Measurements from ENCODE around the gene FTH1.

The FTH1 gene

DNA sequence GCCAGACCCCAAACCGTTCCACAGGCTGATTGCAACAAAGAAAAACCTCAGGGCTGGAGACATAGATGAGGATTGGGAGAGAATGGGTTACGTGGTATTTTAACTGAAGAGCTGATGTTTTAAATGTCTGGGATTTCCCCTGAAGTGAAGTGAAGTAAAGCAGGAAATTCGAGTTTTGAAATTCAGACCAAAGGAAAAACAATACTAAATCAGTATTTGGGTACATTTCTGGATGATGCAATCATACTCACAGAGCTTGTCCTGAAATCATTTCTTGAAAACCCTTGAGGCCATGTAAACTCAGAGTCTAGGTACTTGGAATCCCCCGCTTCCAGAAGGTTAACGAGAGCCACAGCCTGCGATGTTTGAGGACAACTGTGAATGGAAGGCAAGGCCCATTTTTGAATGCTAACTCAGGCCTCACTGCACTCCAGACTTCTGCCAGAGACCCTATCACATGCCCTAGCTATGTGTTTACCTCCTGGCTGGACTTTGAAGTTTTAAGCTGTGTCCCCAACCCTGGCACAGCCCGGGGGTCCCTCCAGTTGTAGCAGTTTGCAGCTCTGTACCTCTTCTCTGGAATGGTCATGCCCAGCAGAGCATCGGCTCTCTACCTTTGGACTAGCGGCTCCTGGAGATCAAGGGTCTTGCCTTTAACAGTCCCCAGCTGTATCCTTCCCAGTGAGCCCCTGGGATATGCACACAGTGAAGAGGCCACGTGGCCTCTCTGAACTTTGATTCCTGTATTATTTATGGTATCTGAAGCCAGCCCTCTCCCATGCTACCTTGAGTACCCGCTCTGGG, 5.4 kb upstream of the FTH1 start:
- Histone ChIP-seq H3K4me1 (ENCODE audit: insufficient read depth, insufficient read length) (peaks cover 25% of the 10 kb centered on the region), H3K9ac (ENCODE audit: insufficient read length, low read depth) (peak overlapping the region; percentile 34), H3K27me3 (ENCODE audit: insufficient read depth, insufficient read length) (peaks cover 4% of the 10 kb centered on the region), H3K4me3 (ENCODE audit: insufficient read length, low read depth) (no peak overlapping the region), H3K9me3 (ENCODE audit: insufficient read depth, low read length) (no peaks in the 10 kb centered on the region), H3K36me3 (ENCODE audit: insufficient read depth, insufficient read length, low read length) (no peaks in the 10 kb centered on the region)
- DNase-seq (ENCODE audit: low read depth, low spot score), result no peak
- TF ChIP-seq ZNF274 (IDR thresholded peaks at IDR 0.05; ENCODE audit: low read depth, low read length), result no peak
- TF ChIP-seq SUZ12 (IDR thresholded peaks at IDR 0.05; ENCODE audit: extremely low read depth, insufficient read depth, insufficient read length), result no peak
- TF ChIP-seq YY1 (IDR thresholded peaks at IDR 0.05; ENCODE audit: insufficient read depth, insufficient read length), result no peak

DNA sequence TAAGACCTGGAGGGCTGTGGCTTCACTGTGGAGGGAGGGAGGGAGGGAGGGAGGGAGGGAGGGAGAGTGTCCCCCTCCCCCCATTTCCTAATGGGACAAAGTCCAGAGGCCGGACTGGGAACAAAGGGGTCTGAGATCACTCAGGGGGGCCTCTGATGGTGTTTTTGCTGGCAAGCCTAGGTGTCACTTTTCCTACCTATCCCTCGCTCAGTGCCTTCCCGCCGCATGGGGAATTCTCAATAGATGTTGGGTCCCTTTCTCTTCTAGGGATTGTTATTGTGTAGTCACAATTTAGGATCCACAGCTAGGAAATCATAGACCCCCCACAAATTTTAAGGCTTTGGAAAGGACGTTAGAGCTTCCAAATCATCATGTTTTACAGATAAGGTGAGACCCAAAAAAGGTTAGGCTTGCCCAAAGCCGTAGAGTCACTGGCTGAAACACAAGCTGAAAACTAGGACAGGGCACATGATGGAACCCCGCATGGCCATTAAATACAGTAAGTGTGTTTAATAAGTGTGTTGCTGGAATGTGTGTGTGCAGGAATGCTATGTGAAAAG, 4.8 kb upstream of the FTH1 start:
- Histone ChIP-seq H3K4me3 (ENCODE audit: insufficient read length, low read depth) (no peak overlapping the region), H3K27me3 (ENCODE audit: insufficient read depth, insufficient read length) (peaks cover 4% of the 10 kb centered on the region), H3K36me3 (ENCODE audit: insufficient read depth, insufficient read length, low read length) (no peaks in the 10 kb centered on the region), H3K9me3 (ENCODE audit: insufficient read depth, low read length) (no peaks in the 10 kb centered on the region), H3K9ac (ENCODE audit: insufficient read length, low read depth) (peak overlapping the region; percentile 34), H3K4me1 (ENCODE audit: insufficient read depth, insufficient read length) (peaks cover 25% of the 10 kb centered on the region)
- DNase-seq (ENCODE audit: low read depth, low spot score), result no peak
- no peak for TF ChIP-seq YY1 (IDR thresholded peaks at IDR 0.05; ENCODE audit: insufficient read depth, insufficient read length)
- TF ChIP-seq ZNF274 (IDR thresholded peaks at IDR 0.05; ENCODE audit: low read depth, low read length), result no peak
- no peak for TF ChIP-seq SUZ12 (IDR thresholded peaks at IDR 0.05; ENCODE audit: extremely low read depth, insufficient read depth, insufficient read length)

DNA sequence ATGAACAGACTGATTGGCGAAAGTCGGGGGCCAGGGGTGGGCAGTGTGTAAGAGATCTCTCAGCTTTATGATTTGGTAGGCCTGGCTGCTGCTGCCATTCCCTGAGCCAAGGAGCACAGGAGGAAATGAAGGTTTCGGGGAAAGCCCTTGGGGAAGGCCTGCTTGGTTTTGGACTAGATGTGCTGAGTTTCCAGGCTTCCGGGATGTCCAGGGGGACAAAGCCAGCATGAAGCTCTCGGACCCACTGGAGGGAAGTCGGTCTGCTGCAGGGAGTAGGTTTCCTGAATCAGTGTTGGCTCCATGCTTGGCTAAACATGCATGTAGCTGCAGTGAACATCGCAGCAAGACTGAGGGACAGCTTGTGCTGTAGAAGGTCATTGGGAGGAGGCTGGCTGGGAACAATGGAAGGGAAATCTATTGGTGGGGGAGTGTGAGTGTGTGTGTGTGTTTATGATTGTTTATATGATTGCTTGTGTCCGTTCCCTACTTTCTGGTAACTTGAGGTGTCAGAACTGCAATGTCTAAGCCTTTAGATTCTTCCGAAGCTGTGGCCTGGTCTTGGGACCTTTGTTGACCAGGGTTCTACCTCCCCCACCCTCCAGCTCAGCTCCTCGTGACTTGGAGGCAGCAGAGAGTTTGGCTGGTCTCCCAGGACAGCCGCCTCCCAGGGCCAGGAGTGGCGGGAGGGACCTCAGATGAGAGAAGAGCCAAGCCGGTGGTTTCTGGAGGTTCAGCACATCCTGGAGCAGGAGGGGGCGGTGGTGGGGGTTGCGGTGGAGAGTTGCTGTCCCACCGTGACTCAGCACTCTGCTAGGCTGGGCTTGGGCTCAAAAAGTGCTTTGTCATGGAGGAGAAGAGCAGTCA, 4.0 kb upstream of the FTH1 start:
- no peaks in the 10 kb centered on the region for H3K27me3 ChIP-seq (ENCODE audit: insufficient read depth, insufficient read length)
- peaks cover 25% of the 10 kb centered on the region for H3K4me1 ChIP-seq (ENCODE audit: insufficient read depth, insufficient read length)
- H3K9me3 ChIP-seq (ENCODE audit: insufficient read depth, low read length), result no peaks in the 10 kb centered on the region
- DNase-seq (ENCODE audit: low read depth, low spot score), result peak; percentile 96
- TF ChIP-seq YY1 (IDR thresholded peaks at IDR 0.05; ENCODE audit: insufficient read depth, insufficient read length) (no peak), SUZ12 (IDR thresholded peaks at IDR 0.05; ENCODE audit: extremely low read depth, insufficient read depth, insufficient read length) (no peak), ZNF274 (IDR thresholded peaks at IDR 0.05; ENCODE audit: low read depth, low read length) (no peak)
- H3K36me3 ChIP-seq (ENCODE audit: insufficient read depth, insufficient read length, low read length), result peaks cover 5% of the 10 kb centered on the region
- H3K4me3 ChIP-seq (ENCODE audit: insufficient read length, low read depth), result no peak overlapping the region
- peak overlapping the region; percentile 57 for H3K9ac ChIP-seq (ENCODE audit: insufficient read length, low read depth)

DNA sequence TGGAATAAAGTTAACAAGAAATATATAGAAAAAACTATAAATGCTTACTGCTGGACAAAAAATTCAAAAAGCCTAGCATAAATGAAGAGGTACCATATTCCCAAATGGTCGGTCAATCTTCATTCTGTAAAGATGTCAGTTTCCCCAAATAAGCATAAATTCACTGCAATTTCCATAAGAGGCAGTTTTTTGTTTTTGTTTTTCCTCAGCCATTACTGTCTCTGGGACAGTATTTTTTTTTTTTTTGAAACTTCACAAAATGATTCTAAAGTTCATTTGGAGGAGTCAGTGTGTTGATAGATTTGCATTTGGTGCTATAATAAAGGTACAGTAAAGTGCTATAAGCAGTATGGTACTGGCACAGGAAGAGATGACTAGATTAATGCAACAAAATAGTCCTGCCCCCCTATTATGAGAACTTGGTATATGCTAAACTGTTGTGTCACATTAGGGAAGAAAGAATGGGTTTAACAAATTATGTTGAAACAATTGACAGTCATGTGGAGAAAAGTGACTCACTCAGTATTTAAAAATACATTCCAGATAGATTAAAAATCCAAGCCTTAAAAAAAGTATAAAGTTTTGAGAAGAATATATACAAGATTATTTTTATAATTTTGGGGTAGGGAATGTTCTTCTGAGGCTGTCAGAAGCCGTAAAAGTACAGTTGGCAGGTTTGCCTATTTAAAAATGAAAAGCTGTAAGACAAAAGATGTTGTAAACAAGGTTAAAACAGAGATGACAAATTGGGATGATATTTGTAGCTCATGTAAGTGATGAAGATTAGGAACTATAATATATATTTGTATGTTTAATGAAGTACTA, 2.6 kb upstream of the FTH1 start:
- no peak for DNase-seq (ENCODE audit: low read depth, low spot score)
- Histone ChIP-seq H3K4me1 (ENCODE audit: insufficient read depth, insufficient read length) (peaks cover 23% of the 10 kb centered on the region), H3K4me3 (ENCODE audit: insufficient read length, low read depth) (no peak overlapping the region), H3K36me3 (ENCODE audit: insufficient read depth, insufficient read length, low read length) (peaks cover 19% of the 10 kb centered on the region), H3K27me3 (ENCODE audit: insufficient read depth, insufficient read length) (no peaks in the 10 kb centered on the region), H3K9me3 (ENCODE audit: insufficient read depth, low read length) (no peaks in the 10 kb centered on the region), H3K9ac (ENCODE audit: insufficient read length, low read depth) (no peak overlapping the region)
- no peak for TF ChIP-seq SUZ12 (IDR thresholded peaks at IDR 0.05; ENCODE audit: extremely low read depth, insufficient read depth, insufficient read length)
- no peak for TF ChIP-seq ZNF274 (IDR thresholded peaks at IDR 0.05; ENCODE audit: low read depth, low read length)
- TF ChIP-seq YY1 (IDR thresholded peaks at IDR 0.05; ENCODE audit: insufficient read depth, insufficient read length), result no peak

DNA sequence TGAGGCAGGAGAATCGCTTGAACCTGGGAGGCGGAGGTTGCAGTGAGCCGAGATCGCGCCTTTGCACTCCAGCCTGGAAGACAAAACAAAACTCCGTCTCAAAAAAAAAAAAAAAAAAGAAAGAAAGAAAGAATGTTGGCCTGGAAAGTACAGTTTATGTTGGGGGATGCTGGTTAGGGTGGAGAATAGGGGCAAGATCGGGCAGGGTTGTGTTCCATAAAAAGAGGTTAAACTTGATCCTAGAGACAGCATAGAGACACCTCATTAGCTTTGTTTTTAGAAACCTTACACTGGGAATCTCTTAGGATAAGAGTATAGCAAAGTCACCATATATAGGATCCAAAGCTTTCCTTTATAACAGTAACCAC, 1.9 kb upstream of the FTH1 start:
- no peaks in the 10 kb centered on the region for H3K9me3 ChIP-seq (ENCODE audit: insufficient read depth, low read length)
- no peak for TF ChIP-seq SUZ12 (IDR thresholded peaks at IDR 0.05; ENCODE audit: extremely low read depth, insufficient read depth, insufficient read length)
- H3K4me1 ChIP-seq (ENCODE audit: insufficient read depth, insufficient read length), result peaks cover 23% of the 10 kb centered on the region
- H3K9ac ChIP-seq (ENCODE audit: insufficient read length, low read depth), result no peak overlapping the region
- DNase-seq (ENCODE audit: low read depth, low spot score), result no peak
- no peak overlapping the region for H3K4me3 ChIP-seq (ENCODE audit: insufficient read length, low read depth)
- peaks cover 26% of the 10 kb centered on the region for H3K36me3 ChIP-seq (ENCODE audit: insufficient read depth, insufficient read length, low read length)
- no peaks in the 10 kb centered on the region for H3K27me3 ChIP-seq (ENCODE audit: insufficient read depth, insufficient read length)

DNA sequence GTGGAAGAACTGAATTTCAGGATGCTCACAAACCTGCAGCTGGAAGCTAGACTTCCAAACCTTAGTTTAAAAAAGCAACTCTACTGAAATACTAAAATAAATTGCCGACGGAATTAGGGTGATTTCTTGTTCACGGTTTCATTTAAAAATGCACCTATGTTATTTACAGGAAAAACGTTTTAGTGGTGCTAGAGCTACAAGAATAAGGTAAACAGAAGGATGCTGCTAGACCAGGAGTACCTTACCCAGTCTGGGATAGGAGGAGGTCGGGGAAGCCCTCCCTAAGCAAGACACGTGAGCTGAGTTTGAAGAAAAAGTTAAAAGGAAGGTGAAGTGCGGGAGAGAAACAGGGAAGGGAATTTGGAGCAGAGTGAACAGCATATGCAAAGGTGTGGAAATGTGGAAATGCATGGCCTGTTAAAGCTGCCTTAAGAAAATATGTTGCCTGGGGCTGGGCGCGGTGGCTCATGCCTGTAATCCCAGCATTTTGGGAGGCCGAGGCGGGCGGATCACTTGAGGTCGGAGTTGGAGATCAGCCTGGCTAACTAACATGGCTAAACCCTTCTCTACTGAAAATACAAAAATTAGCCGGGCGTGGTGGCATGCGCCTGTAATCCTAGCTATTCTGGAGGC, 1.4 kb upstream of the FTH1 start:
- H3K36me3 ChIP-seq (ENCODE audit: insufficient read depth, insufficient read length, low read length), result peaks cover 31% of the 10 kb centered on the region
- peaks cover 22% of the 10 kb centered on the region for H3K4me1 ChIP-seq (ENCODE audit: insufficient read depth, insufficient read length)
- TF ChIP-seq SUZ12 (IDR thresholded peaks at IDR 0.05; ENCODE audit: extremely low read depth, insufficient read depth, insufficient read length) (no peak), YY1 (IDR thresholded peaks at IDR 0.05; ENCODE audit: insufficient read depth, insufficient read length) (no peak), ZNF274 (IDR thresholded peaks at IDR 0.05; ENCODE audit: low read depth, low read length) (no peak)
- peak overlapping the region; percentile 97 for H3K9ac ChIP-seq (ENCODE audit: insufficient read length, low read depth)
- H3K27me3 ChIP-seq (ENCODE audit: insufficient read depth, insufficient read length), result no peaks in the 10 kb centered on the region
- H3K9me3 ChIP-seq (ENCODE audit: insufficient read depth, low read length), result no peaks in the 10 kb centered on the region
- peak overlapping the region; percentile 92 for H3K4me3 ChIP-seq (ENCODE audit: insufficient read length, low read depth)
- DNase-seq (ENCODE audit: low read depth, low spot score), result no peak
